GM21390 (cell line): ENCODE results near the gene PDE4D.

Experiments
- ATAC-seq: cut with Tn5 transposase; IDR thresholded peaks from one replicate; pipeline ENCODE4 v1.9.1; 2021; ENCODE audit not compliant: unreplicated experiment

PDE4D gene

DNA sequence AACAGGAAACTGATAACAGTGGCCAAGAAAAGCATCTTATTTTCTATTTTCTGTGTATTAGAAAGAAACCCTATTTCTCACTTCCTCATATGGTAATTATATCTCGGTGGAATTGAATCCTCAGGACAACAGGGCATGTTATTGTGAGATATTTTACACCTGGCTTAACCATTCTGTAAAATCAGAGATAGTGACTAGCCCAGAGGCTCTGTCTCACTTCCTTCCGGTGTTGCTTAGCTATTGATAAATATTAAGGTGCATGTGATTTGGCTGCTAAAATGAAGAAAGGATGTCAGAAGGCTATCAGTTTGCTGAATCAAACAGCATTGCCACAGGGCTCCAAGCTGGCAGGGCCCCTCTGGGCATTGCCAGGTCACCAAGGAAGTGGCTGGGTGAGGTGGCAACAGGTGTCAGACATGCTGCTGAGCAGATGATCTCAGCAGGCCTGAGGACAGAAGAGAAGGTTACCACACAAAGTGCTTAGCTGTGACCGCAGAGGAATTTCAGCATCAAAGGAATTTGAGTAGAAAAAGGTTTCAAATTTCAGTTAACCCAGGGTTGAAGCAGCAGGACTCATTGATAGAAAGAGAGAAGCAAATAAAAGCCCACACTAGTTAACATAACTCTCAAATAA is 330.7 kb downstream of the PDE4D start:
- ATAC-seq, result peak; percentile 94

- no peak for ATAC-seq
Observed at GRCh38 chr5:59560553-59560952, 333.0 kb downstream of the PDE4D start.

DNA sequence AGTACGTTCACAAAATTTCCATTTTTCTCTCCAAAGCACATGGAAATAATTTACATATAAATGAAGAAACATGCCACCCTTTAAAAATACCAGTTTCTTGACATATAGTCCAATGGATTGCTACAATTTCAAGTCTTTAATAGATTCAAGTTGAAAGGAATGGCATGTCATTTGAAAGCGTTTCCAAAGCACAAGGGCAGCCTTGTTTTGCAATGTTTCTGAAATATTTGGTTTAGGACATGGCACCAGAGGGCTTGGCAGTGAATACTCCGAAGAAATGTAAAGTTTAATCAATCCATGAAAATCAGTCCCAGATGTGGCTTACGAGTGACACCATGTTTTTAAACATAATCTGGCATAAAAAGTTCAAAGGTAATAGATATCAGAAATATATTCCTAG is 333.7 kb downstream of the PDE4D start:
- ATAC-seq, result no peak

- ATAC-seq, result no peak
Observed at GRCh38 chr5:59559323-59559722, 334.2 kb downstream of the PDE4D start.

- ATAC-seq, result no peak
Observed at GRCh38 chr5:59558501-59558900, 335.0 kb downstream of the PDE4D start.

- ATAC-seq, result no peak
Observed at GRCh38 chr5:59557572-59557971, 336.0 kb downstream of the PDE4D start.

GRCh38 chr5:59555596-59555995 is 337.9 kb downstream of the PDE4D start:
- ATAC-seq, result no peak

DNA sequence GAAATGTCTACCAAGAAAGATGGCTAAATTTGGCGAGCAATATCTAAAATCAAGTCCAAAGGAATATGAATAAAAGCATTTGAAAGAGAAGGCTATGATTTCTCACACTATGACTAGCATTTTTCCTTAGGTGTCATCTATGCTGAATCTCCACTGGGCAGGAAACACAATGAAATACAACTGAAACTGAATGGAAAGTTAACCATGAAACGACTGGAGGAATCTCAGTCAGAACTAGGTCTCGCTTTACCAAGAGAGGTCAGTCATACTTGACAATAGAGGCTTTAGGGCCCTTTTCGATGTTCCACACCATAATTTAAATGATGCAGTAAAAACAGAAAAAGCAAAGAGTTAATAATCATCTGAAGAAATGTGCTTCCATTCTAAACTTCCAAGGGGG is 339.0 kb downstream of the PDE4D start:
- no peak for ATAC-seq

GRCh38 chr5:59553992-59554391 is 339.5 kb downstream of the PDE4D start:
- ATAC-seq, result no peak

- no peak for ATAC-seq
Observed at GRCh38 chr5:59548807-59549357, 344.6 kb downstream of the PDE4D start.

- no peak for ATAC-seq
Observed at GRCh38 chr5:59547731-59548130, 345.8 kb downstream of the PDE4D start.

- ATAC-seq, result no peak
Observed at GRCh38 chr5:59544573-59544972, 349.0 kb downstream of the PDE4D start.

DNA sequence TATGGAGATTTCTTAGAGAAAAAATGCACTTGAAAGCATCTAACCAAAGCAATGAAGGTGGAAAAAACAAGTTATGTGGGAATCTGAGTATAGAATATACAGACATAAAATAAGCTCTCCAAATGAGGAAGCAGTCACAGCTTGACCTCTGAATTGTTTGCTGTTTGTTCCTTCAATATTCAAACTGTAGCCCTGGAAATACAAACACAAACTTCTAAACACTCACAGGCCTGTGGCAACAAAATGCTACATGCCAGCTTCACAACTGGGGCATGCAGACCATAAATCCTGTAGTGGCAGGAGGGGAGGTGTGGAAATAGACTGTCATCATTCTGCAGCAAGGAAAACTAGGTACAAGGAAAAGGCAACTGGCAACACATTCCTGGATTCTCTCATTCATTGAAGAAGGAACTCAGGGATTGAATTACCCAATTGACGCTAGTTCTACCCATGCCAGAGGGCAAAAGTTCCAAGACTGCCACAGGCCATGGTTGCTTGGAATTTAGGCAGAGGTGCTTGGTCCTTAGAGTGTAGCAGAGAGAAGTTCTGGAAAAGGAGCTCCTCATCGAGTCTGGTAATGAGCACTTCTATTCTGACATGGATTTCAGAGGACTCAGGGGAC is 349.6 kb downstream of the PDE4D start:
- ATAC-seq, result no peak

- ATAC-seq, result no peak
Observed at GRCh38 chr5:59542851-59543820, 350.4 kb downstream of the PDE4D start.

DNA sequence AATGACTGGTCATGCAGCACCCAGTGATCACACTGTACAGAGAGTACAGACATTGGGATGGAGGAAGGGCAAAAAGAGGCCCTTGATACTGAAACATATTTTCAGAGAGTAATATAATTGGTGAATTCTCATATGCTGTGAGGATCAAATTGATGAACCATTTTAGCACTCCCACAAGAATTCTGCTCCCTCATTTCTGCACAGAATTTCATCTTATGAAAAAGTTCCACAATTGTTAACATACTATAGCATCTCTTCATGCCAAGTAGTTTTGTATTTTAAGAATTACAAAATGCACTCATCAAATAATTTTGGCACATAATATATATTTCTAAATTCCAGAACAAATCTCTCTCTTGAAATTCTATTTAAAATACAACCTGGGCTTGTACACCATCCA is 351.2 kb downstream of the PDE4D start:
- ATAC-seq, result no peak

DNA sequence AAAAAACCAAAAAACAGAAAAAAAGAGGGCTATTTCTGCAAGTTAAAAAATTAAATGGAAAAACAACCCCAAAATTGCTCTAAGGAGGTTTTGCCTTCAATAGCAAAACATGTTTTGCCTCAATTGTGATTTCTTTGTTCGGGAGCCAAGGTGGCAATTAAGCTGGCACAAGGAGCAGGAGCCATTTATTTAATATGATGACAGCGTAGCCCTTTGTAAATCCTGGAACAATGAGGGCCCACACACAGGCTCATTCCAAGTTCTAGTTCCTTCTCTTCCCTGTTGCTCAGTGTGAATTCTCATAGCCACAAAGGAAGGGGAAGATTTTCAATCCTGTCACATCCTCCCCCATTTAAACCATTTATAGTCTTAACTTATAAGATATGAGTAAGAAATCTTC is 353.2 kb downstream of the PDE4D start:
- ATAC-seq, result no peak

- no peak for ATAC-seq
Observed at GRCh38 chr5:59538750-59539121, 354.8 kb downstream of the PDE4D start.

DNA sequence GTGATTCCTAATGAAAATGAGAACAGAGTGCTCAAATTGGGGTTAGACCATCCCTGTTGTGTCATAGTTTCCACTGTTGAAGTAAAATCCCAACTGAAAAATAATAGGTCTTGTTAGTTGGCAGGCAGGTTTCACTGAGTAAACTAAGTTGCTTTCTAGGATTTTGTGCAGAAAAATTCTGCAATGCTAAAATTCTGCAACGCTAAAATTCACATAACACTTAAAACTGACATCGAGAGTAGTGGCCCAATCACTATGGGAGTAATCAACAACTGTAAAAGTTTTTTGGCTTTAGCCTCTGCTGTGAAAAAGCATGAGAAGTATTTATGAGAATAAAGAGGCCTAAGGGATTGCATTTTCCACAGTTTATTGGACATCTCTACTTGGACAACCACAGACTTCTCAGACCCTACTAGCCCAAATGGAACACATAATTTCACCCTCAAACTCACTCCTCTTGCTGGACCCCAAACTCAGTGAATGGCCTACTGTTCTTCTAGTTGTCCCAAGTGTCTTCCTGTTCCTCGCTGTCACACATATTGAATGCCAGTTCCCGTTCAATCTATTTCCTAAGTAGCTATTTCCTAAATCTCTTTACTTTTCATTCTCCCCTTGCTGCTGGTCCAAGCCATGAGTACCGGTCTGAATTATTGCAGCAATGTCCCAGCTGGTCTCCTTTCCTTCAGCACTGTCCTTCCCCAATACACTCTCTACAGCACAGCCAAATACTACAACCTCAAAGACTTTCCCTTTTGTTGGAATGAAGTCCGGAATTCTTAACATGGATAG is 355.4 kb downstream of the PDE4D start:
- no peak for ATAC-seq

DNA sequence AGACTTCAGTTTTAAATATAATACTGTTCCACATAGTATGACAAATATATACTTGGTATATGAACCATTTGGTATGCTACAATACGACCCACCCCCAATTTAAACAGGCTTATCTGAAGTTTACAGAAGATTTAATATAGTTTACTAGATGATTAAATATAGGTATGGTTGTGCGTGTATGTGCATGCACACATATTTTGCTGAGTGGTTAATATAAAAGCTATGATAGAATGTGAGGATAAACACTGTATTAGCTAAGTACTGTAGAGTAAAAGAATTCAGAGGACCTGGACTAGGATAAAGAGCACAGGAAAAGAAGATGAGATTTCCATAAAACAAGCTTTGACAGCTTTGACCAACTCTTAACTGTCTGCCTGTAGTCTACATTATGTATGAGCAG is 356.7 kb downstream of the PDE4D start:
- ATAC-seq, result no peak

- ATAC-seq, result no peak
Observed at GRCh38 chr5:59535561-59535960, 358.0 kb downstream of the PDE4D start.

DNA sequence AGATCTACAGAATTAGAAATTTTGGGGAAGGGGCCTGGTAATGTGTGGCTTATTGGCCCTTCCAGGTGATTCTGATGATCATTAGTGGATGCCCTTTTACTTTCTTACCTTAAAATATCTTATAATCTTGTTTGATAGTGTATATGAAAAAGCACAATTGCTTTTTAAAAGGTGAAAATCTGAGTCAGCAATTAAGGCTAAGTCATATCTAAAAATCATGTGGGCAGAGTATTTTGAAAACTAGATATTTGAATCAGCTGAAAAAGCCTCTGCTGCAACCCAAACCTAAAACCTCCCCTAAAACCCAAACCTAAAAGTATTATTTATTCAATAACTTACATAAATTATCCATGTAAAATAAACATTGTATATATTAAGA is 359.8 kb downstream of the PDE4D start:
- no peak for ATAC-seq
